Endodermal cell (in vitro differentiated cells): ENCODE measurements around the gene TBL3. TPM values are rescaled to one million over a fixed set of nuclear protein-coding genes. Genes with fewer than 3 reads are reported as not detected.

Experiments
- DNase-seq: peaks from one replicate; pipeline ENCODE4 v3.0.0-alpha.2; 2017
- H3K27ac ChIP-seq: 2 replicates; pipeline ENCODE4 v1.5.1; 2013; ENCODE audit warnings: mild to moderate bottlenecking, low read depth, low read length, moderate library complexity
- H3K27me3 ChIP-seq: 2 replicates; pipeline ENCODE4 v1.6.1; 2013; ENCODE audit warnings: mild to moderate bottlenecking, low read length, moderate library complexity; ENCODE audit not compliant: insufficient read depth, control insufficient read depth, poor library complexity, severe bottlenecking
- H3K36me3 ChIP-seq: 2 replicates; pipeline ENCODE4 v1.7.0; 2013; ENCODE audit warnings: mild to moderate bottlenecking, low read length, moderate library complexity; ENCODE audit not compliant: control insufficient read depth, insufficient read depth
- H3K4me1 ChIP-seq: one replicate; pipeline ENCODE4 v1.7.0; 2013; ENCODE audit warnings: low read length; ENCODE audit not compliant: control insufficient read depth, insufficient read depth
- H3K4me3 ChIP-seq: 2 replicates; pipeline ENCODE4 v1.5.1; 2013; ENCODE audit warnings: mild to moderate bottlenecking, low read length, moderate library complexity
- H3K9ac ChIP-seq: 2 replicates; pipeline ENCODE4 v1.6.1; 2013; ENCODE audit warnings: mild to moderate bottlenecking, low read length, moderate library complexity; ENCODE audit not compliant: poor library complexity, severe bottlenecking; ENCODE audit errors: extremely low read depth
- H3K9me3 ChIP-seq: 2 replicates; pipeline ENCODE4 v1.6.1; 2013; ENCODE audit warnings: mild to moderate bottlenecking, low read length, moderate library complexity; ENCODE audit not compliant: control insufficient read depth
- H3K27ac Mint-ChIP-seq: 2 replicates; pipeline ENCODE4 v1.8.0; 2020; ENCODE audit warnings: mixed read lengths
- H3K27me3 Mint-ChIP-seq: 2 replicates; pipeline ENCODE4 v1.8.0; 2021; ENCODE audit warnings: mild to moderate bottlenecking, mixed read lengths; ENCODE audit not compliant: insufficient read depth
- H3K36me3 Mint-ChIP-seq: 2 replicates; pipeline ENCODE4 v1.8.0; 2020; ENCODE audit warnings: low read depth, mixed read lengths
- H3K4me1 Mint-ChIP-seq: 2 replicates; pipeline ENCODE4 v1.8.0; 2020; ENCODE audit warnings: mixed read lengths
- H3K4me3 Mint-ChIP-seq: 2 replicates; pipeline ENCODE4 v1.8.0; 2020; ENCODE audit warnings: mild to moderate bottlenecking, moderate library complexity, mixed read lengths
- H3K9me3 Mint-ChIP-seq: 2 replicates; pipeline ENCODE4 v1.8.0; 2020; ENCODE audit warnings: mild to moderate bottlenecking, mixed read lengths
- WGBS, 2 experiments: methylation state at CpG; one replicate each; pipeline versions ENCODE4 v1.1.5 to v1.1.7; 2013; ENCODE audit warnings: missing lambda C conversion rate in 2 of 2, mixed read lengths in 1 of 2; ENCODE audit not compliant: insufficient coverage in 1 of 2, insufficient read length in 1 of 2; 5-methylcytosine and 5-hydroxymethylcytosine counted together
- total RNA-seq, 2 donors: library from RNA; stranded (reverse); fragmentation: NEBNext Ultra II Directional in 1 of 2; extraction: Animal tissue kit (Norgen Biotek cat#: 25700) in 1 of 2; gene quantifications; 2 replicates in 1 of 2; 3 replicates in 1 of 2; pipeline ENCODE4 v1.2.1, GENCODE V29; 2021
- TF ChIP-seq, protein P1 (sequence below): fragments of 200-600 bp; sonication (generic); conservative IDR thresholded peaks from 2 replicates; pipeline ENCODE4 v1.5.0; 2021; ENCODE audit warnings: antibody characterized with exemption, mild to moderate bottlenecking

The TBL3 gene
- total RNA-seq, 2 donors from 2014 or later = 43.4 to 49.7 TPM

DNA sequence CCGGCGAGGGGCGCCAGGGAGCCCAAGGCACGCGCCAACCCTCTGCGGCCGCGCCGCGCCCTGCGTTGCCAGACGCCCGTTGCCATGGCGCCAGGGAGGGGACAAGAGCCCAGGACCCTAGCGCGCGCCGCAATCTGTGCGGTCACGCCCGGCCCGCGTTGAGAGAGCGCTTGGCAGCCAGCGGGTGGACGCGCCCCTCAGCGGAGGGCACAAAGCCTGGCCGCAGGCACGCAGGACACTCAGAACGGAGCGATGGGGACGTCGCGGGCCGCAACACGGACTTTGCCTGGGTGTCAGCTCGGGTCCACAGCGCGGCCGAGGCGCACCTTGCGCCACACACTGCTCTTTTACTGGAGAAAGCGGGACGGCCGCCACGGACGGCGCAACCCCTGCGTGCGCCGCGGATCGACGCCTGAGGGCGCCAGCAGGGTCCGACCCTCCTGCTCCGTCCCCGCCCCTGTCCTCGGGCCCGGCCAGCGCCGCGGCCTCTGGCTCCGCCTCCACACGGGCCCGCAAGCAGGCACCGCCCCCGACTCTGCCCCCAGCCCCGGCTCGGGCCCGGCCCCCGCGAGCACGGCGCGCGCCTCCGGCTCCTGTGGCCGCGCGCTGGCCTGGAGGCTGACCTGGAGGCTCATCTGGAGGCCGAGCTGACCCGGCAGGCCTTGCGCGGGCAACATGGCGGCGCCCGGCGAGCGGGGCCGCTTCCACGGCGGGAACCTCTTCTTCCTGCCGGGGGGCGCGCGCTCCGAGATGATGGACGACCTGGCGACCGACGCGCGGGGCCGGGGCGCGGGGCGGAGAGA is 11.9 kb downstream of the TBL3 start, which contains the start of gene GFER:
TSS of gene GFER (plus strand) at position 650 of the 803 bp plus-strand sequence. CDS start at position 676, 26 bp downstream.
- peak within 1 kb of the TSS; percentile 97 for H3K27ac ChIP-seq
- peaks cover 49% of the 10 kb centered on the region for H3K27me3 Mint-ChIP-seq
- H3K27ac Mint-ChIP-seq = peak within 1 kb of the TSS; percentile 89
- DNase-seq = peak; percentile 98
- H3K9ac ChIP-seq = peak within 1 kb of the TSS; percentile 80
- no peaks in the 10 kb centered on the region for H3K9me3 ChIP-seq
- 0 to 1% methylated on average over 55 to 109 of the region's 109 CpGs for WGBS, 2 experiments
- peaks cover 23% of the 10 kb centered on the region for H3K36me3 ChIP-seq
- H3K4me3 Mint-ChIP-seq = peak within 1 kb of the TSS; percentile 81
- H3K4me3 ChIP-seq = peak within 1 kb of the TSS; percentile 82
- peaks cover 10% of the 10 kb centered on the region for H3K36me3 Mint-ChIP-seq
- TF ChIP-seq, protein P1, sequence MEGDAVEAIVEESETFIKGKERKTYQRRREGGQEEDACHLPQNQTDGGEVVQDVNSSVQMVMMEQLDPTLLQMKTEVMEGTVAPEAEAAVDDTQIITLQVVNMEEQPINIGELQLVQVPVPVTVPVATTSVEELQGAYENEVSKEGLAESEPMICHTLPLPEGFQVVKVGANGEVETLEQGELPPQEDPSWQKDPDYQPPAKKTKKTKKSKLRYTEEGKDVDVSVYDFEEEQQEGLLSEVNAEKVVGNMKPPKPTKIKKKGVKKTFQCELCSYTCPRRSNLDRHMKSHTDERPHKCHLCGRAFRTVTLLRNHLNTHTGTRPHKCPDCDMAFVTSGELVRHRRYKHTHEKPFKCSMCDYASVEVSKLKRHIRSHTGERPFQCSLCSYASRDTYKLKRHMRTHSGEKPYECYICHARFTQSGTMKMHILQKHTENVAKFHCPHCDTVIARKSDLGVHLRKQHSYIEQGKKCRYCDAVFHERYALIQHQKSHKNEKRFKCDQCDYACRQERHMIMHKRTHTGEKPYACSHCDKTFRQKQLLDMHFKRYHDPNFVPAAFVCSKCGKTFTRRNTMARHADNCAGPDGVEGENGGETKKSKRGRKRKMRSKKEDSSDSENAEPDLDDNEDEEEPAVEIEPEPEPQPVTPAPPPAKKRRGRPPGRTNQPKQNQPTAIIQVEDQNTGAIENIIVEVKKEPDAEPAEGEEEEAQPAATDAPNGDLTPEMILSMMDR = peak; percentile 67
- H3K4me1 ChIP-seq = no peaks in the 10 kb centered on the region
- peaks cover 5% of the 10 kb centered on the region for H3K4me1 Mint-ChIP-seq
- peaks cover 56% of the 10 kb centered on the region for H3K27me3 ChIP-seq
- no peaks in the 10 kb centered on the region for H3K9me3 Mint-ChIP-seq

DNA sequence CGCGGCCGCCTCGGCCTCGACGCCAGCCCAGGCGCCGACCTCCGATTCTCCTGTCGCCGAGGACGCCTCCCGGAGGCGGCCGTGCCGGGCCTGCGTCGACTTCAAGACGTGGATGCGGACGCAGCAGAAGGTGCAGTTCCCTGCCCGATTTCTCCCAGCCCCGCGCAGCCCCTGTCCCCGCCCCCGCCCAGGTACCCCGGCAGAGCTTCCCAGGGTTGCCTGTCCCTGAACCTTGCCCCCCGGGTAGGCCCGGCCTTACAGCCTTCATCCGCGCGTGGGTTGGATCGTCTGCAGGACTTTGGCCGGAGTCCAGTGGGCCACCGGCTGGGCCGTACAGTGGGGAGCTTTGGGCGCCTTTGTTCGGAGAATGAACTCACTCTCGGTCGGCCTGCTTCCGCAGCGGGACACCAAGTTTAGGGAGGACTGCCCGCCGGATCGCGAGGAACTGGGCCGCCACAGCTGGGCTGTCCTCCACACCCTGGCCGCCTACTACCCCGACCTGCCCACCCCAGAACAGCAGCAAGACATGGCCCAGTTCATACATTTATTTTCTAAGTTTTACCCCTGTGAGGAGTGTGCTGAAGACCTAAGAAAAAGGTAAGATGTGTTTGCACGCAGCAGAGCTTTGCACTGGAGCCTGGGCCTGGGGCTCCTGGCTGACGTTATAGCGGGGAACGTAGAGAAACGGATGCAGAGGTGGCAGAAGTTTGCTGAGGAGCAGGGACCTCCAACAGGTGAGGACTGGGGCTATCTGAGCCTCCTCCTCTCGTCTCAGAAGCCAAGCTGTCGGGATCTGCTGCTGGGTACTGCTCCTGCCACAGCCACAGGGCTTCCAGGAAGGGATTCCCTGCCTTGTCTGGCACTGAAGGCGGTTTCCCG is 12.7 kb downstream of the TBL3 start:
- Histone ChIP-seq H3K4me3 (peak overlapping the region; percentile 82), H3K9me3 (no peaks in the 10 kb centered on the region), H3K4me1 (no peaks in the 10 kb centered on the region), H3K36me3 (peaks cover 22% of the 10 kb centered on the region), H3K9ac (peak overlapping the region; percentile 80), H3K27ac (peak overlapping the region; percentile 67), H3K27me3 (peaks cover 58% of the 10 kb centered on the region)
- Mint-ChIP-seq H3K9me3 (no peaks in the 10 kb centered on the region), H3K36me3 (peaks cover 10% of the 10 kb centered on the region), H3K4me3 (peak overlapping the region; percentile 81), H3K27me3 (peaks cover 54% of the 10 kb centered on the region), H3K27ac (peak overlapping the region; percentile 89), H3K4me1 (peaks cover 6% of the 10 kb centered on the region)
- DNase-seq = peak; percentile 58
- 8 to 12% methylated on average over 48 to 58 of the region's 58 CpGs for WGBS, 2 experiments
- TF ChIP-seq, protein P1 = no peak

DNA sequence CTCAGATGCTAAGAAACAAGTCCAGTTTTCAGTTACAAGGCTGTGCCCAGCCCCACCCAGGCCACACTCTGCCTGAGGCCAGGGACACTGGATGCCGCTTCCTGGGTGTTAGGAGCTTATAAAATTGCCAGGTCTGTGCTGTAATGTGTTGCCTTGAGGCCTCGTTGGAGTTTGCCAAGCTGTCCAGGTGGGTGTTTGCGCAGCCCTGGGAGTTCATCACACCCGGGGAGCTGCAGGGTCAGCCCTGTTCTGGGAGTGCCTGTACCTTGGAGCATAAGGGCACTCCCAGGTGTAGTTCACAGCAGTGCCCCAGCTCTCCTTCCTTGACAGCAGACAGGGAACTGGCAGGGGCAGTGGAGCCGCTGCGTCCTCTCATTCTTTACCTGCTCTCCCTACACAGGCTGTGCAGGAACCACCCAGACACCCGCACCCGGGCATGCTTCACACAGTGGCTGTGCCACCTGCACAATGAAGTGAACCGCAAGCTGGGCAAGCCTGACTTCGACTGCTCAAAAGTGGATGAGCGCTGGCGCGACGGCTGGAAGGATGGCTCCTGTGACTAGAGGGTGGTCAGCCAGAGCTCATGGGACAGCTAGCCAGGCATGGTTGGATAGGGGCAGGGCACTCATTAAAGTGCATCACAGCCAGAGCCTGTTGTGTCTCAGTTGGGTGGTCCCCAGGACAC is 13.8 kb downstream of the TBL3 start:
- Mint-ChIP-seq H3K4me3 (peak overlapping the region; percentile 81), H3K4me1 (peaks cover 6% of the 10 kb centered on the region), H3K36me3 (peaks cover 10% of the 10 kb centered on the region), H3K27me3 (peaks cover 48% of the 10 kb centered on the region), H3K27ac (no peak overlapping the region), H3K9me3 (no peaks in the 10 kb centered on the region)
- peak overlapping the region; percentile 82 for H3K4me3 ChIP-seq
- no peaks in the 10 kb centered on the region for H3K9me3 ChIP-seq
- whole genome bisulfite sequencing, 2 experiments = 93 to 97% methylated on average over 13 to 14 of the region's 14 CpGs
- H3K4me1 ChIP-seq = no peaks in the 10 kb centered on the region
- no peak overlapping the region for H3K9ac ChIP-seq
- peaks cover 51% of the 10 kb centered on the region for H3K27me3 ChIP-seq
- peaks cover 22% of the 10 kb centered on the region for H3K36me3 ChIP-seq
- TF ChIP-seq, protein P1 = no peak
- no peak overlapping the region for H3K27ac ChIP-seq
- no peak for DNase-seq
